H9 (cell line): ENCODE measurements around the gene KRTDAP. TPM values are rescaled to one million over a fixed set of nuclear protein-coding genes. Genes with fewer than 3 reads are reported as not detected.

Source experiments
- DNase-seq: peaks from one replicate; pipeline ENCODE4 v3.0.0-alpha.2; 2017
- H2AFZ ChIP-seq: one replicate; pipeline ENCODE4 v1.6.1; 2013; ENCODE audit warnings: mild to moderate bottlenecking, low read length, control low read depth, moderate library complexity
- H2AK5ac ChIP-seq: 2 replicates; pipeline ENCODE4 v1.6.1; 2013; ENCODE audit warnings: low read length, control low read depth, mixed read lengths; ENCODE audit not compliant: insufficient read length
- H2BK120ac ChIP-seq: one replicate; pipeline ENCODE4 v1.6.1; 2013; ENCODE audit warnings: low read depth, mild to moderate bottlenecking, low read length, control low read depth, inconsistent platforms; ENCODE audit not compliant: poor library complexity, severe bottlenecking
- H2BK12ac ChIP-seq: 2 replicates; pipeline ENCODE4 v1.6.1; 2013; ENCODE audit warnings: low read length, control low read depth, mixed read lengths, low read depth; ENCODE audit not compliant: insufficient read length
- H2BK15ac ChIP-seq: 2 replicates; pipeline ENCODE4 v1.6.1; 2013; ENCODE audit warnings: low read depth, low read length, control low read depth
- H2BK20ac ChIP-seq: one replicate; pipeline ENCODE4 v1.6.1; 2013; ENCODE audit warnings: low read depth, mild to moderate bottlenecking, low read length, control low read depth, inconsistent platforms; ENCODE audit not compliant: poor library complexity, severe bottlenecking
- H2BK5ac ChIP-seq: 2 replicates; pipeline ENCODE4 v1.6.1; 2013; ENCODE audit warnings: low read length, control low read depth, mixed read lengths; ENCODE audit not compliant: insufficient read length
- H3K14ac ChIP-seq: 2 replicates; pipeline ENCODE4 v1.6.1; 2013; ENCODE audit warnings: low read length, control low read depth; ENCODE audit not compliant: insufficient read depth
- H3K18ac ChIP-seq: 2 replicates; pipeline ENCODE4 v1.6.1; 2013; ENCODE audit warnings: low read depth, mild to moderate bottlenecking, mixed read lengths, low read length, control low read depth; ENCODE audit not compliant: insufficient read length
- H3K23ac ChIP-seq: 2 replicates; pipeline ENCODE4 v1.6.1; 2013; ENCODE audit warnings: low read length, control low read depth, mixed read lengths, low read depth; ENCODE audit not compliant: insufficient read length
- H3K23me2 ChIP-seq: 2 replicates; pipeline ENCODE4 v1.6.1; 2013; ENCODE audit warnings: low read depth, mild to moderate bottlenecking, mixed read lengths, low read length, control low read depth; ENCODE audit not compliant: insufficient read length, poor library complexity, severe bottlenecking
- H3K27ac ChIP-seq: 2 replicates; pipeline ENCODE4 v1.5.1; 2013; ENCODE audit warnings: low read length, control low read depth, mixed read lengths, low read depth; ENCODE audit not compliant: insufficient read length
- H3K27me3 ChIP-seq: 2 replicates; pipeline ENCODE4 v1.6.1; 2013; ENCODE audit warnings: low read length, control low read depth, inconsistent platforms; ENCODE audit not compliant: insufficient read depth
- H3K4ac ChIP-seq: 2 replicates; pipeline ENCODE4 v1.6.1; 2013; ENCODE audit warnings: low read depth, mild to moderate bottlenecking, control low read depth, inconsistent platforms, low read length, moderate library complexity
- H3K4me1 ChIP-seq: 2 replicates; pipeline ENCODE4 v1.6.1; 2013; ENCODE audit warnings: low read length, control low read depth, inconsistent platforms; ENCODE audit not compliant: insufficient read depth
- H3K4me2 ChIP-seq: 2 replicates; pipeline ENCODE4 v1.6.1; 2013; ENCODE audit warnings: low read length, control low read depth, mixed read lengths; ENCODE audit not compliant: insufficient read length, insufficient read depth
- H3K56ac ChIP-seq: 2 replicates; pipeline ENCODE4 v1.6.1; 2013; ENCODE audit warnings: low read depth, mild to moderate bottlenecking, mixed read lengths, low read length, control low read depth; ENCODE audit not compliant: insufficient read length
- H3K79me1 ChIP-seq: 2 replicates; pipeline ENCODE4 v1.6.1; 2013; ENCODE audit warnings: low read depth, mild to moderate bottlenecking, moderate library complexity, low read length, control low read depth, inconsistent platforms; ENCODE audit not compliant: insufficient read depth, poor library complexity, severe bottlenecking
- H3K79me2 ChIP-seq: 2 replicates; pipeline ENCODE4 v1.6.1; 2013; ENCODE audit warnings: low read length, control low read depth, inconsistent platforms; ENCODE audit not compliant: insufficient read depth
- H3K9ac ChIP-seq: 2 replicates; pipeline ENCODE4 v1.6.1; 2013; ENCODE audit warnings: low read length, control low read depth, mixed read lengths; ENCODE audit not compliant: insufficient read length; ENCODE audit errors: extremely low read depth
- H3K9me3 ChIP-seq: one replicate; pipeline ENCODE4 v1.6.1; 2013; ENCODE audit warnings: low read depth, low read length, inconsistent platforms; ENCODE audit not compliant: control insufficient read depth
- H3T11ph ChIP-seq: one replicate; pipeline ENCODE4 v1.6.1; 2013; ENCODE audit warnings: mild to moderate bottlenecking, low read length, control low read depth, inconsistent platforms
- H4K20me1 ChIP-seq: one replicate; pipeline ENCODE4 v1.6.1; 2013; ENCODE audit not compliant: control insufficient read depth, insufficient read length, insufficient read depth
- H4K5ac ChIP-seq: 2 replicates; pipeline ENCODE4 v1.6.1; 2013; ENCODE audit warnings: low read depth, mild to moderate bottlenecking, mixed read lengths, low read length, control low read depth; ENCODE audit not compliant: insufficient read length
- H4K8ac ChIP-seq: replicated peaks from 2 replicates; pipeline ENCODE4 v1.6.1; 2013; ENCODE audit warnings: low read length, control low read depth, mixed read lengths, low read depth; ENCODE audit not compliant: insufficient read length
- H4K91ac ChIP-seq: 2 replicates; pipeline ENCODE4 v1.6.1; 2013; ENCODE audit warnings: low read depth, mild to moderate bottlenecking, moderate library complexity, mixed read lengths, low read length, control low read depth; ENCODE audit not compliant: insufficient read length
- H3K27ac Mint-ChIP-seq, 3 experiments: 2 replicates in 2 of 3; 3 replicates in 1 of 3; pipeline ENCODE4 v1.8.0; 2020 to 2021; ENCODE audit warnings: mixed read lengths in 3 of 3, mild to moderate bottlenecking in 1 of 3, moderate library complexity in 1 of 3
- H3K27me3 Mint-ChIP-seq: 2 replicates; pipeline ENCODE4 v1.8.0; 2021; ENCODE audit warnings: low read depth, mild to moderate bottlenecking, moderate library complexity, mixed read lengths
- H3K36me3 Mint-ChIP-seq, 3 experiments: 2 replicates in 2 of 3; 3 replicates in 1 of 3; pipeline ENCODE4 v1.8.0; 2020 to 2021; ENCODE audit warnings: low read depth in 3 of 3, mixed read lengths in 3 of 3; ENCODE audit not compliant: insufficient read depth in 1 of 3
- H3K4me1 Mint-ChIP-seq, 2 experiments: 2 replicates each; pipeline ENCODE4 v1.8.0; 2020; ENCODE audit warnings: mixed read lengths in 2 of 2
- H3K4me3 Mint-ChIP-seq, 2 experiments: 2 replicates in 1 of 2; 3 replicates in 1 of 2; pipeline ENCODE4 v1.8.0; 2020 to 2021; ENCODE audit warnings: mild to moderate bottlenecking in 2 of 2, mixed read lengths in 2 of 2, moderate library complexity in 1 of 2
- H3K9me3 Mint-ChIP-seq, 2 experiments: 2 replicates in 1 of 2; 3 replicates in 1 of 2; pipeline ENCODE4 v1.8.0; 2020; ENCODE audit warnings: mild to moderate bottlenecking in 2 of 2, mixed read lengths in 2 of 2, moderate library complexity in 1 of 2
- WGBS: extraction: QIAGEN DNeasy Blood & Tissue Kit; methylation state at CpG from one replicate; pipeline ENCODE4 v1.1.7; 2013; ENCODE audit warnings: missing lambda C conversion rate, low lambda C conversion rate, mixed read lengths; ENCODE audit not compliant: insufficient read length; ENCODE audit errors: extremely low coverage; 5-methylcytosine and 5-hydroxymethylcytosine counted together
- total RNA-seq: library from RNA; stranded (reverse); gene quantifications from 2 replicates; pipeline ENCODE4 v1.2.1, GENCODE V29; 2021
- TF ChIP-seq, protein P1 (sequence below): fragments of 200-600 bp; sonication (generic); conservative IDR thresholded peaks from 3 replicates; pipeline ENCODE4 v1.8.0; 2021; ENCODE audit warnings: antibody characterized with exemption, mild to moderate bottlenecking

The KRTDAP gene
- total RNA-seq, 1 experiment from 2014 or later: 0.87 TPM

GRCh38 chr19:35437406-35437951 lies 52.8 kb downstream of the KRTDAP start:
- no peaks in the 10 kb centered on the region for H3K23me2 ChIP-seq
- no peak overlapping the region for H2BK5ac ChIP-seq
- no peak overlapping the region for H2AK5ac ChIP-seq
- no peak overlapping the region for H4K91ac ChIP-seq
- no peak overlapping the region for H3K4me2 ChIP-seq
- DNase-seq: no peak
- H3K27ac ChIP-seq: no peak overlapping the region
- Mint-ChIP-seq H3K4me3 (no peak overlapping the region), H3K36me3 (no peaks in the 10 kb centered on the region), H3K9me3 (no peaks in the 10 kb centered on the region), H3K4me1 (peaks cover 5 to 11% of the 10 kb centered on the region in 2 experiments), H3K27ac (no peak overlapping the region), H3K27me3 (peaks cover 33% of the 10 kb centered on the region)
- no peak overlapping the region for H3K56ac ChIP-seq
- no peak overlapping the region for H3K18ac ChIP-seq
- no peaks in the 10 kb centered on the region for H3K4me1 ChIP-seq
- H3K4ac ChIP-seq: no peak overlapping the region
- H3T11ph ChIP-seq: no peak overlapping the region
- no peaks in the 10 kb centered on the region for H4K20me1 ChIP-seq
- no peaks in the 10 kb centered on the region for H3K9me3 ChIP-seq
- H4K8ac ChIP-seq: no peak overlapping the region
- TF ChIP-seq, protein P1, sequence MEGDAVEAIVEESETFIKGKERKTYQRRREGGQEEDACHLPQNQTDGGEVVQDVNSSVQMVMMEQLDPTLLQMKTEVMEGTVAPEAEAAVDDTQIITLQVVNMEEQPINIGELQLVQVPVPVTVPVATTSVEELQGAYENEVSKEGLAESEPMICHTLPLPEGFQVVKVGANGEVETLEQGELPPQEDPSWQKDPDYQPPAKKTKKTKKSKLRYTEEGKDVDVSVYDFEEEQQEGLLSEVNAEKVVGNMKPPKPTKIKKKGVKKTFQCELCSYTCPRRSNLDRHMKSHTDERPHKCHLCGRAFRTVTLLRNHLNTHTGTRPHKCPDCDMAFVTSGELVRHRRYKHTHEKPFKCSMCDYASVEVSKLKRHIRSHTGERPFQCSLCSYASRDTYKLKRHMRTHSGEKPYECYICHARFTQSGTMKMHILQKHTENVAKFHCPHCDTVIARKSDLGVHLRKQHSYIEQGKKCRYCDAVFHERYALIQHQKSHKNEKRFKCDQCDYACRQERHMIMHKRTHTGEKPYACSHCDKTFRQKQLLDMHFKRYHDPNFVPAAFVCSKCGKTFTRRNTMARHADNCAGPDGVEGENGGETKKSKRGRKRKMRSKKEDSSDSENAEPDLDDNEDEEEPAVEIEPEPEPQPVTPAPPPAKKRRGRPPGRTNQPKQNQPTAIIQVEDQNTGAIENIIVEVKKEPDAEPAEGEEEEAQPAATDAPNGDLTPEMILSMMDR: no peak
- no peak overlapping the region for H3K9ac ChIP-seq
- WGBS: no CpG with 5 or more reads among the region's 15 CpGs
- H2BK20ac ChIP-seq: no peak overlapping the region
- H2BK12ac ChIP-seq: no peak overlapping the region
- H2BK120ac ChIP-seq: no peak overlapping the region
- no peak overlapping the region for H3K14ac ChIP-seq
- no peak overlapping the region for H4K5ac ChIP-seq
- H2AFZ ChIP-seq: no peak overlapping the region
- no peak overlapping the region for H3K23ac ChIP-seq
- no peaks in the 10 kb centered on the region for H3K79me2 ChIP-seq
- H3K79me1 ChIP-seq: no peaks in the 10 kb centered on the region
- H2BK15ac ChIP-seq: no peak overlapping the region
- H3K27me3 ChIP-seq: no peaks in the 10 kb centered on the region

Other genes starting within 250 kb of the KRTDAP start
- gene LSR, start 241.5 kb downstream of the KRTDAP start, total RNA-seq: 151 and 152 TPM in 2 replicates
- 113 and 123 TPM in 2 replicates for gene USF2, start 221.5 kb downstream of the KRTDAP start, total RNA-seq
- 0.52 and 0.83 TPM in 2 replicates for gene HAMP, start 207.9 kb downstream of the KRTDAP start, total RNA-seq
- 0.13 TPM in 1 of 2 replicates, not detected in the other for gene MAG, start 198.3 kb downstream of the KRTDAP start, total RNA-seq
- gene CD22, start 161.3 kb downstream of the KRTDAP start, total RNA-seq: not detected in 2 replicates
- gene FFAR1, start 142.6 kb downstream of the KRTDAP start, total RNA-seq: not detected in 2 replicates
- gene FFAR3, start 132.0 kb downstream of the KRTDAP start, total RNA-seq: not detected in 2 replicates
- not detected in 2 replicates for gene GPR42, start 119.4 kb downstream of the KRTDAP start, total RNA-seq
- not detected in 2 replicates for gene FFAR2, start 42.2 kb downstream of the KRTDAP start, total RNA-seq
- gene DMKN, start 23.2 kb upstream of the KRTDAP start, total RNA-seq: 267 and 278 TPM in 2 replicates
- 0.15 and 0.24 TPM in 2 replicates for gene SBSN, start 37.8 kb upstream of the KRTDAP start, total RNA-seq
- not detected in 2 replicates for gene GAPDHS, start 43.0 kb upstream of the KRTDAP start, total RNA-seq
- 125 and 128 TPM in 2 replicates for gene TMEM147, start 55.2 kb upstream of the KRTDAP start, total RNA-seq
- 0.24 and 0.88 TPM in 2 replicates for gene ATP4A, start 73.2 kb upstream of the KRTDAP start, total RNA-seq
- not detected in 2 replicates for gene PMIS2, start 95.7 kb upstream of the KRTDAP start, total RNA-seq
- gene HAUS5, start 122.3 kb upstream of the KRTDAP start, total RNA-seq: 32.8 and 32.9 TPM in 2 replicates
- gene RBM42, start 138.6 kb upstream of the KRTDAP start, total RNA-seq: 83.3 and 85.8 TPM in 2 replicates
- 1.5 and 1.9 TPM in 2 replicates for gene ETV2, start 151.3 kb upstream of the KRTDAP start, total RNA-seq
- gene COX6B1, start 157.9 kb upstream of the KRTDAP start, total RNA-seq: 422 and 432 TPM in 2 replicates
- 3.0 and 4.3 TPM in 2 replicates for gene UPK1A, start 176.1 kb upstream of the KRTDAP start, total RNA-seq
- gene ZBTB32, start 214.1 kb upstream of the KRTDAP start, total RNA-seq: 0.13 TPM in 1 of 2 replicates, not detected in the other
- 47.7 and 50.5 TPM in 2 replicates for gene KMT2B, start 227.5 kb upstream of the KRTDAP start, total RNA-seq